DMS53 (cell line): Measurements from ENCODE around the gene CYP27B1.

Experiments used
- DNase-seq: peaks from one replicate; lab custom pipeline; 2025; lab: John Stamatoyannopoulos, UW

The CYP27B1 gene

DNA sequence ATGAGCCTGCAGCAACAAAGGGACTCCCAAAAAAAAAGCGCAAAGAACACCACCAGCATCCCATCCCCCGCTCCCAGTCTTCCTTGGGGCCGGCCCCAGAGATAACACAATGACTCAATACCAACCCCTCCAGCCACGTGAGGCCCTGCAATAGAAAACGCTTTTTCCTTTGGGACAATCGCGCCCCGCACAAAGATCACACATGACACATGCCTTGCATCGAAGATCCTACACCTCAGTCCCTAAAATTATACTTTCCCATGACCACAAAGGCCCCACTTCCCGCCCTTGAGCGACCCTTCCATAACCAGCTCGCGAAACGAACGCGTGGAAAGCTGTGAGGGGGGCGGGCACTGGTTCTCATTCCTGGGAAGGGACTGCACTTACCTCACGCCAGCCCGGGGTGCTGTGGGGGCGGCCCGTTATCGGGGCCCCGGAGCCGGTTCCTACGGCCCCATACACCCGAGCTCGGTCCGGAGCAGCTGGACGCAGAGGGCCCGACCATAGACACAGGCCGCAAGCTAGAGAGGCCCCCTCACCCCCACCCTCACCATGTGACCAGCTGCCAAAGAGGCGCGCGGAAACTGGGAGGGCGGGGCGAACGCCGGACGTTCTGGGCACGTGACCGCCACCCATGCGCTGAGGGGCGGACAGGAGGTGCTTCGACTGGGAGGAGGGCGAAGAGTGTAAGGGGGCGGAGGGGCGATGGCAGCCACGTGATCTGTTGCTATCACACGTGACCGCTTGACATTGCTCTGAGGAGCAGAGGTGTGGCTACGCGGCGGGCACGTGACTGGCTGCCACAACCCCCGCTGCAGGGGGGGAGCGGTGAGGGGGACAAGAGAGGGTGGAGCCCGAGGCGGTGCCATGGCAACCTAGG lies 14.8 kb downstream of the CYP27B1 start, which contains the start of gene CDK4:
TSS of gene CDK4 (minus strand) at position 523 of the 880 bp plus-strand sequence. CDS start 593 bp downstream, outside the sequence.
- peak; percentile 100 for DNase-seq

DNA sequence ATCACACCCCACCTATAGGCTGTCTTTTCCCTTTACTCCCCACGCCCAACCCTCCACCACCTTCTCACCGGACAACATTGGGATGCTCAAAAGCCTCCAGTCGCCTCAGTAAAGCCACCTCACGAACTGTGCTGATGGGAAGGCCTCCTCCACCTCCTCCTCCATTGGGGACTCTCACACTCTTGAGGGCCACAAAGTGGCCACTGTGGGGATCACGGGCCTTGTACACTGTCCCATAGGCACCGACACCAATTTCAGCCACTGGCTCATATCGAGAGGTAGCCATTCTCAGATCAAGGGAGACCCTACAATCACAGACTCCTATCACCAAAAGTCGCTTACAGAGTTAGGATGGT lies 15.5 kb downstream of the CYP27B1 start:
- DNase-seq: peak; percentile 64

DNA sequence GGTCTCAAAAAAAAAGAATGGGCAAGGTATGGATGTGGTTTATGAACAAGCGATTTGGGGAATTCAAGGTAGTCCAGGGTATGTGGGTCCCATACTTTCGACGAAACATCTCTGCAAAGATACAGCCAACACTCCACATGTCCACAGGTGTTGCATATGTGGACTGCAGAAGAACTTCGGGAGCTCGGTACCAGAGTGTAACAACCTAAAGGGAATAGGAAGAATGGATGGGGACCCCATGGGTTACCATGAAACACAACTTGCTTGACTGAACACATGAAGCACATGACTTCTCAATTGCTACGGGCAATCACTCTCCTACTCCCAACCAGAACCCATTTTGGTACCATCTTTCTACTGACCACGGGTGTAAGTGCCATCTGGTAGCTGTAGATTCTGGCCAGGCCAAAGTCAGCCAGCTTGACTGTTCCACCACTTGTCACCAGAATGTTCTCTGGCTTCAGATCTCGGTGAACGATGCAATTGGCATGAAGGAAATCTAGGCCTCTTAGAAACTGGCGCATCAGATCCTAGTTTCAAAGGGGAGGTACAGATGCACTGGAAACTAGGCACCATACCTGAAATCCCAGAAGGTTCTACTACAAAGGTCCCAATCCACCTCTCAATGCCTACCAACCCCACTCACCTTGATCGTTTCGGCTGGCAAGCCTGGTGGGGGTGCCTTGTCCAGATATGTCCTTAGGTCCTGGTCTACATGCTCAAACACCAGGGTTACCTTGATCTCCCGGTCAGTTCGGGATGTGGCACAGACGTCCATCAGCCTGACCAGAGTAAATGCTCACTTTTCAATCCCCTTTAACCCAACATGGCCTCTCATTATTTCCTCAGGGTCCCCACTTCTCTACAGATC lies 16.1 kb downstream of the CYP27B1 start:
- no peak for DNase-seq

DNA sequence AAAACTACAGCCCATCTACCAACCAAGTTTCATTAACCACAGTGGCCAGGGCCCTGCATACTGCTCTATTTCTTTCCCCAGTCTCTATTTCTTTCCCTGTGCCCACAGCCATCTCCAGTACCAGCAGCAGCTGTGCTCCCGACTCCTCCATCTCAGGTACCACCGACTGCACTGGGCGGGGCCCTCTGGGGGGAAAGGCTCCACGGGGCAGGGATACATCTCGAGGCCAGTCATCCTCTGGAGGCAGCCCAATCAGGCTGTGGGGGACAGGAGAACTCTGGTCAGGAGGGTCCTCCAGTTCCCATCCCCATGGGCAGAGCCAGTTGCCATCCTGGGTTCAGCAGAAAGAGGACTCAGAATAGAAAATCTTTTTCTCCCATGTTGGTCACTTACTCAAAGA lies 17.8 kb downstream of the CYP27B1 start:
- DNase-seq: no peak

DNA sequence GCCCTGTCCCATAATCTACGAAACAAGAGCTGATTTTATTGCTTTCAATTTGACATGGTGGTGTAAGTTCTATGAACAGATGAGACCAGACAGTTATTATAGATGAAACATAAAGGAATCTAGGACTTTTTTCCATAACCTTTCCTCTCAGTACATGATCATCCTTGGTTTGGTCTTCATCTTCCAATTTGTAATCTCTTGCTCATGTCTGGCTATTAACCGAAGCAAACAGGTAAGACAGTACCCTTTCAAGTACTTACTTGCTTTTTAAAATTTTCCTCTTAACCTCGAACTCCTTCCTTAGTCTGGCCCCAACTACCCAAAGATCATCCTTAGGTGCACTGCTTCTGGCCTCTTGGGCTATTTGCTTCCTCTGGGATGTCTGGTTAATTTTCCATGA lies 20.9 kb downstream of the CYP27B1 start:
- no peak for DNase-seq

DNA sequence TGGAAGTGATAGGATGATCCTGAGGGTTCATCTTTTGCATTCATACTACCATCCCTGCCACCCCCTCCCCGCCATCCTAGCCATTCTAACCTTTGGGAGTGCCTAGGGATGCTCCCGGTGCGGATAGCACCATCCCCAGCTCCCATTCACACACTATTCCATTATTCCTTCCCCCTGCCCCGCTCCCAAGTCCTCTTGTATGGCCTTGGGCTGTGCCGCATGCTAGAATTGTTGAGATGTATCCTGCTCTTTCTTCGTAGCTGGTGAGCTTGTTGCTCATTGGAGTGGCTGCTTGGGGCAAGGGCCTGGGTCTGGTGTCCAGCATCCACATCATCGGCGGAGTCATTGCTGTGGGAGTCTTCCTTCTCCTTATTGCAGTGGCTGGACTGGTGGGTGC lies 21.4 kb downstream of the CYP27B1 start:
- DNase-seq: peak; percentile 75

DNA sequence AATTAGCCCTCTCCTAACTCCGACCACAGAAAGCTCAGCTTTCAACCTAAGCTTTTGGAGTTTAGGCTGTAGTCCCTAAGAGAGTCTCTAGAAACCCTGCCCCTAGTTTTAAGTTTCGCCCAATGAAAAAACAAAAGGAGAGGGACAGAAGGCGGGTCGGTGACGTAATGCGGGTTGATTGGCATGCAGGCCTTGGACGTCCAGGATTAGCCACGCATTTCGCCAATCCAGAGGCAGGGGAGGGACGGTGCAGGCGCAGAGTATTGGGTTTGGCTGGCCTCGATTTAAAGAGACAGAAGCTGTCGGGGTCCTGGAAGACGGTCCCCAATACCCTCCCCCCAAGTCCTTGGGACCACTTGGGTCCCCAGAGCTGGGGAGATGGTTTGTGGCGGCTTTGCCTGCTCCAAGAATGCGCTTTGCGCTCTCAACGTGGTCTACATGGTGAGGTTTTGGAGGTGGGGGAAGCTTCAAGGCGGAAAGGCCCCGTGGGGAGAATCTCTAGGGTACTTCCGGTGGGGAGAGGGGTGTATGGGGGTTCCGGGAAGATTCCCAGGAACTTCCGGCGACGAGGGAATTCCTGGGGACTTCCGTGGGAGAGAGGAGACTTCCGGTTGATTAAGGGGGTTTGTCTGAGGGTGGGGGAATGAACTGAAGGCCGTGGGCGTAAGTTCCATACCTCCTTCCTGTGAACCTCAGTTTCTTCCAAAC lies 21.9 kb downstream of the CYP27B1 start, which contains the start of gene TSPAN31:
TSS of gene TSPAN31 (plus strand) at position 263 of the 708 bp plus-strand sequence. CDS start at position 379, 116 bp downstream.
- DNase-seq: peak; percentile 99

DNA sequence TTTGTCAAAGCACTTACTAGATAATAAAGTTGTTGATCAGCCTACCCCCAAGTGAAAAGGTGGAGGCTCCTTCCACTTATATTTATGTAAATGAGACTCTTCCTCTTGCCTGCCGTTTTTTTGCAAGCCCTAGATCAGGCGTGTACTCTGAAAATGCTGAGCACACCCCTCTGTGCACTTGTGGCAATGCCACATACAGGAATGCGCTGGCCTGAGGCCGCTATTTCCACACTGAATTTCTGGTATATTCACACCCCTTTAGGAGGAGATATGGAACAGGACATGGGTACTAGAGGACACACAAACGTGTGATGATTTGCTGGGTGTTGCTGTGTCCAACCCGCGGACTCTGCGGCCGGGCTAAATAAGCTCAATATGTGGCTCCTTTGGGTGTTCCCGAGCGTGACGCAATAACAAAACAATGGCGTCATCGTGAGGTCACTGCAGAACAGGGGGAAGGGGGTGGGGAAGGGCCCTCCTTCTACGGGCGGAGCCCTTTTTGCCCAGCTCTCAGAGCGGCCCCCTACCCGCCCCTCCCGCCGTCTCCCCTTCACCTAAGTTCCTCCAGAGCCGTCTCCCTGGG lies 22.6 kb downstream of the CYP27B1 start:
- peak; percentile 97 for DNase-seq

DNA sequence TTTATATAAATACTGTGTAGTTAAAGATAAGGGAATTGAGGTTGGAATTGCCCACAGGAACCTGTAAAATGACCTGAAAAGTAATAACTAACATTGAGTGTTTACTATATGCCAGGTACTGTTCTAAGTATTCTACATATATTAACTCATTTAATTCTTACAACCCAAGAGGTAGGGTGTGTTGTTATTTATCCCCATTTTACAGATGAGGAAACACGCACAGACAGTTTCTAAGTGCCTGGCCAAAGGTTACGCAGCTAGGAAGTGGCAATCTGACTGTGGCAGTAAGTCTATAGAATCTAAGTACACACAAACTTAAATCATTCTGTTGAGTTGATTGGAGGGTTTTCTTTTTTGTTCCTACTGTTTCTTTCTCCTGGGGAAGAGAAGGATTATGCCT lies 23.1 kb downstream of the CYP27B1 start:
- DNase-seq: no peak

DNA sequence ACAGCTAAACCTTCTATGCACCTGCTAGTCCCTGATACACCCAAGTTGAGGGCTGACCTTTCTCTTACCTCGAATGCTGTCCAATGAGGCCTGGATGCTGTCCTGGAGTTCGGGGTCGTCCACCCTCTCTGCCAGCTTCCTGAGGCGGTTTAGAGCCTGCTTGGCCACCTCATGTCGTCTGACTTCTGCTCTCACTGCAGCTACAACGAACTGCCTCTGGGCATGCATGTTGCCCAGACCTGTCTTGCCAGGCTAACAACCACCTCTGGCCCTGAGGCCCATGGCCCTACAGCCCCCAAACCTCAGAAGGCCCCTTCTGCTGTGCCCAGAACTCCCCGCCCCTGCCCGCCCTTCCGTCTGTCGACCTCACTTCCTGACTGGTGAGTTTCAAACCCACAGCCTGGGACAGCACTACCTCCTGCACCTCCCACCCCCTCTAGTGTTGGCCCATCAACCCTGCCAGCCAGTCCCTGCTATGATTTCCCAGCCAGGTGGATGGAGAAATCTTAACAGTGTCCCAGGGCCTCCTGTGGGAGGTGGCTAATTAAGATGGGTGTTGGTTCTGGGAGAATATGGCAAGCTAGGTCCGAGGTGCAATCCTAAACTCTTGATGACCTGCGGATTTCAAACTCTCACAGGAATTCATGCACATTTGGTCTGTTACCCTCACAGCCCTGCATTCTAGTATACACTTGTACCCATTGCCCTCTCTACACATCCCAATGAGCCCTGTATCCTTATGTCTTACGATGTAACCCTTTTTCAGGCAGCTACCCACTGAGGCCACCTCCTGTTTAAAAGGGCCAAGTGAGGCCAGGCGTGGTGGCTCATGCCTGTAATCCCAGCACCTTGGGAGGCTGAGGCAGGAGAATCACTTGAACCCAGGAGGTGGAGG lies 24.8 kb downstream of the CYP27B1 start:
- DNase-seq: peak; percentile 38

DNA sequence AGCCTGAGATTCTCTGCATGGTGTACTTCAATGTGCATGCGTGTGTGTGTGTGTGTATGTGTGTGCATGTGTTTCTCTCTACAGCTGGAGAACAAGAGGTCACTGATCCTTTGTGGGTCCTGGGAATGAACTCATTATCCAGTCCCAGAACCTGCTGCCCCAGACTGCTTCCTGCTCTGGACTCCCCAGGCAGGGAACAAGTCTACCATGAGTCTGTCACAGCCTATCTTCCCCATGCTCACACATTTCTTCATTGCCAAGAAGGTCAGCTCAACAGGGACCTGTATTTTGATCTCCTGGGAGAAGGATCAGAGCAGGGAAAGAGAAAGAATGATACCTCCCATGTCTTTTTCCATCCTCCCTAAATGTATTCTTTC lies 25.5 kb downstream of the CYP27B1 start:
- DNase-seq: peak; percentile 56

DNA sequence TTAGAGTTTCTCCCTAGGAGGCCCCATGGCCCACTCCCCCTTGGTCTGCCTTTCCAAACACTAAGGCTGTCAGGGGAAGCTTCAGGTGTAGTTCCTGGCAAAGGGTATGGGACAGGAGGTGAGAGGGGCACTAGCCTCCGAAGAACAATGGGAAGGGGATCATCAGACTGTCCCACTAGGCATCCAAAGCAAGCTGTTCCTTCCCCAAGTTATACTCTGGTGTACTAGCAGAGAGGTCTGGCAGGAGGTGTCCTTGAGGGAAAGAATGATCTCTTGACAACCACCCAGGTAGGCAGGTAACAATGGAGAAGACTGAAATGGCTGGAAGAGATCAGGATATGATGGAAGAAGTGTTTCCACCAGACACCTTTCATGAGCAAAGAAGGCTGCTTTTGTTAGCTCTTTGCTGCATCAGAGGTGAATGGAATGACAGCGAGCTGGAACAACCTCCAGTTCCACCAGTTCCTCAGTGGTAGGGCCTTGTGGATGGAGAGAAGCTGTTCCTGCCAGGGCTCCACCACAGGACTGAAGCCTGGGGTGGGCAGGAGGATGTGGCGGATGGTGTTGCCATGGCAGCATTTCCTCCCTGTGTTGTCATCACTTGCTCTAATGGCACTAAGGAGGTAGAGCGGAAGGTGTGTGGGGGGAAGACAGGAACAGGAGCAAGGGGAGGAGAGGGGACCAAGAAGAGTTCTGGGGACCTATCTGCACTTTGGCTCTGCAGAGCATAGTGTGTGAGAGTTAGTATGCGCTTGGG lies 26.0 kb downstream of the CYP27B1 start:
- peak; percentile 56 for DNase-seq

DNA sequence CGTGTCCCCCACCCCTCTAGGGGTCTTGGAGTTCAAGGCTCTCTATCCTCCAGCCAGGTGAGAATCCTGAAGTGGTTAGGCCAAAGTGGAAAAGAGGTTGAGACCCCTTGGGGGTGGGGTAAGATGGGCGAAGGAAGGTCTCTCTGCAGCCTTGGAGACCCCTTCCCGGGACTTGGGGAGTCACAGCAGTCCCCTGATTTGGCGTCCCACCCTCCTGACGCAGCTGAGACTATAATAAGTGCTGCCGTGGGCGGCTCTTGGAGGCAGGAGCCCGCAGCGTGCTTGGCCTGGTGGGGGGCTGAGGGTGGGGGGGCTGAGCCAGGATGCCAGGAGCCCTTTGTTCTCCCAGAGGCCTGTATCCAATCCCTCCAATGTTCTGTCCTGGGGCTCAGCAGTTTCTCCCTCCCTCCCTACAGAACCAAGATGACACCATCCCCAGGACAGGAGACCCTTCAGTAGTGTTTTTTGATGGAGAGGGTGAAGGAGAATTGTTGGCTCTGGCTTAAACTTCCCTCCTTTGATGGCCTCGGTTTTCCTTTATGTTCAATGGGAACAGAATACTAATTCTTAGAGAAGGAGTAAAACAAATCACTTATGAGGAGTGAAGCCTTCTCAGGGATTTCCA lies 26.9 kb downstream of the CYP27B1 start:
- no peak for DNase-seq

DNA sequence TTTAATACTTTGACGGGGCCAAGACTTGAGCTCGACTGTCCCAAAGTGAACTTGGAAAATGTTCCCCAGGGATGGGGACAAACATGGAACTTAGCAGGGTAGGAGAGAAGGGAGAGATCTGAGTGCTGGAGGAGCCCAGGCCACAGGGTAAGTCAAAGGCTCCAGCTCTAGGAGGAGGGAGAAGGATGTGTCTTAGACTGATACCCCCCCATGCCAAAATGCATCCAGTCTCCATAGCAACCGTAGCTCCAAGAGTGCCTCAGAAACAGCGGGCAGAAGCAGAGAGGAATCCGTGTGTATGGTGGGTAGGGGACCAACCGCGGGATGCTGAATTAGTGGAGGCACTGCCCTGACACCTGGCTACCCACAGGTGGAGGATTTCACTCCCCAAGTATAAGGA lies 27.5 kb downstream of the CYP27B1 start:
- peak; percentile 45 for DNase-seq

DNA sequence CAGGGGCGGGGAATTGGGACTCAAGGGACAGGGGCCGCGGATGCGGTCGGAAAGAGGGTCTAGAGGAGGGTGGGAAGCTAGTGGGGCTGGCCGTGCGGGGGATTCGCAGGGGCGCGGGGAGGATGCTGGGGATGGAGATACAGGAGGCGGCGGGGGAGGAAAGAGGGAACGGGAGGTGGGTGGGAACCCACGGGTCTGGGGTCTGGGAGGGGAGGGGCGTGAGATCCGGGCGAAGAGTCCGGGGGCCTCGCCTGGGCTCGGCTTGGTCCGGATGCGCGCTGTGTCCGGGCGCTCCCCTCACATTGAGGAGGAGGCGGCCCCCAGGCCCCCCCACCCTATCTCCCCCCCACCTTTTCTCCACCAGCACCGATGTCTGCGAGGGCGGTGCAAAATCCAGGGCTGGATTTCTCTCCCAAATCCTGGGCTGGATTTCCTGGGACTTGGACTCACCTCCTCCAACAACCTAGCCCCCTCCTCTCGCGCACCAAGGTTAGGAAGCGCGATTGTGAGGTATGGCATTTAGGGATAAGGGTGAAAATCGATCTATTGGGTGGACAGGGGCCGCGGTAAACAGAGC lies 28.1 kb downstream of the CYP27B1 start, which contains the start of gene AGAP2:
TSS of gene AGAP2 (minus strand) at position 82 of the 577 bp plus-strand sequence. CDS start 496 bp downstream, outside the sequence.
- DNase-seq: peak; percentile 46

DNA sequence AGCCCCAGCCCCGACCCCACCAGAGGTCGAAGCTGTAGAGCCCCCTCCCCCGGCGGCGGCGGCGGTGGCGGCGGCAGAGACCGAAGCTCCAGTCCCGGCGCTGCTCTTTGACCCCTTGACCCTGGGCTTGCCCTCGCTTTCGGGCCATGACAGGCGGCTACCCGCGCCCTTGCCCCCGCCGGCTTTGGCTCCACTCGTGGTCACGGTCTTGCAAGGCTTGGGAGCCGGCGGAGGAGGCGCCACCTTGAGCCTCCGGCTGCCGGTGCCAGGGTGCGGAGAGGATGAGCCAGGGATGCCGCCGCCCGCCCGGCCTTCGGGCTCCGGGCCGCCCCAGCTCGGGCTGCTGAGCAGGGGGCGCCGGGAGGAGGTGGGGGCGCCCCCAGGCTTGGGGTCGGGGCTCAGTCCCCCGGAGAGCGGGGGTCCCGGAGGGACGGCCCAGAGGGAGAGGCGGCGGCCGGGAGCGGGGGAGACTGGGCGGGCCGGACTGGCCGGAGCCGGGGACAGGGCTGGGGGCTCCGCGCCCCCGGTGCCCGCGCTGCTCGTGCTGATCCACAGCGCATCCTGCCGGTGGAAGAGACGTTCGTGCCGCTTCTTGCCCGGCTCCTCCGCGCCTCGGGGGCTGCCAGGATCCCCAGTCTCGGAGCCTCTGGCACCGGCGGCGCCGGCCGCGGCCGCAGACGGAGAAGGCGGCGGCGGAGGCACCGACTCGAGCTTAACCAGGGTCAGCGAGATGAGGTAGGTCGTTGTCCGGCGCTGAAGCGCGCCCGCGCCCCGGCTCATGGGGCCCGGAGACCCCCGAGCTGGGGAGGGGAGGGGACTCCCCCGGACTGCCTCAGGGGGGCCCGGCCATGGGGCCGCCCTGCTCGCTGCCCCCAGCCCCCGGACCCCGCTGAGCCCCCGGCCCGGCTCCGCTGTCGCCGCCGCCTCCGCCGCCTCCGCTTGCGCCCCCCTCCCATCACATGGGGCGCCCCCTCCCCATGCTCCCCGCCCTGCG lies 29.1 kb downstream of the CYP27B1 start:
- peak; percentile 68 for DNase-seq

DNA sequence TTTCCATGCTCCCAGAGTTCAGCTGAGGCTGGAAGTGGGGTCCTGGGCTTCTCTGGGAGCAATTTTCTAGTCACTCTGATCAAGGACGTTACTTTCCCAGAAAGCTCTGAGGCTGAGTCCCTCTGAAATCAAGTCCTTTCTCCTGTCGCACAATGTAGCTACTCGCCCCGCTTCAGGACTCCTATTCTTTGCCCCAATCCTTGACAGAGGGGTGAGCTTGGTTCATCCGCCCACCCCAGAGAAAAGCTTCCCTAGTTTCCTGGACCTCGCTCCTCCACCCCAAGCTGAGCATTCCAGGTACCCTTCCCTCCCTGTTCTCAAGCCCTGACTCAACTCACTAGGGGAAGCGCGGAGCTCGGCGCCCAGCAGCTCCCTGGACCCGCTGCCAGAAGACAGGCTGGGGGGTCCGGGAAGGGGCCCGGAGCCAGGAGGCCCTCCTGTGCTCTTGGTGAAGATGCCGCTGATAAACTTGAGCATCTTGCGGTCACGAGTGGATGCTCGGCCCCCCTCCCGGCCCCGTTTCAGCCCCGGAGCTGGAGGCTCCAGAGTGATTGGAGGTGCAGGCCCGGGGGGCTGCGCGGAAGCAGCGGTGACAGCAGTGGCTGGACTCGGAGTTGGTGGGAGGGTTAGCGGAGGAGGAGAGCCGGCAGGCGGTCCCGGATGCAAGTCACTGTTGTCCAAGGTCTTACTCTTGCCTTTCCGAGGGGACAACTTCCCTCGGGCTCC lies 30.0 kb downstream of the CYP27B1 start:
- DNase-seq: peak; percentile 62
